ENCODE results near the gene KIF9.
"Not testable (repeated sequence)": the region's sequence is repeated elsewhere in the genome, so short reads cannot be mapped to it uniquely, and the experiment has no call there.

Gene KIF9, protein sequence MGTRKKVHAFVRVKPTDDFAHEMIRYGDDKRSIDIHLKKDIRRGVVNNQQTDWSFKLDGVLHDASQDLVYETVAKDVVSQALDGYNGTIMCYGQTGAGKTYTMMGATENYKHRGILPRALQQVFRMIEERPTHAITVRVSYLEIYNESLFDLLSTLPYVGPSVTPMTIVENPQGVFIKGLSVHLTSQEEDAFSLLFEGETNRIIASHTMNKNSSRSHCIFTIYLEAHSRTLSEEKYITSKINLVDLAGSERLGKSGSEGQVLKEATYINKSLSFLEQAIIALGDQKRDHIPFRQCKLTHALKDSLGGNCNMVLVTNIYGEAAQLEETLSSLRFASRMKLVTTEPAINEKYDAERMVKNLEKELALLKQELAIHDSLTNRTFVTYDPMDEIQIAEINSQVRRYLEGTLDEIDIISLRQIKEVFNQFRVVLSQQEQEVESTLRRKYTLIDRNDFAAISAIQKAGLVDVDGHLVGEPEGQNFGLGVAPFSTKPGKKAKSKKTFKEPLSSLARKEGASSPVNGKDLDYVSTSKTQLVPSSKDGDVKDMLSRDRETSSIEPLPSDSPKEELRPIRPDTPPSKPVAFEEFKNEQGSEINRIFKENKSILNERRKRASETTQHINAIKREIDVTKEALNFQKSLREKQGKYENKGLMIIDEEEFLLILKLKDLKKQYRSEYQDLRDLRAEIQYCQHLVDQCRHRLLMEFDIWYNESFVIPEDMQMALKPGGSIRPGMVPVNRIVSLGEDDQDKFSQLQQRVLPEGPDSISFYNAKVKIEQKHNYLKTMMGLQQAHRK

DNA sequence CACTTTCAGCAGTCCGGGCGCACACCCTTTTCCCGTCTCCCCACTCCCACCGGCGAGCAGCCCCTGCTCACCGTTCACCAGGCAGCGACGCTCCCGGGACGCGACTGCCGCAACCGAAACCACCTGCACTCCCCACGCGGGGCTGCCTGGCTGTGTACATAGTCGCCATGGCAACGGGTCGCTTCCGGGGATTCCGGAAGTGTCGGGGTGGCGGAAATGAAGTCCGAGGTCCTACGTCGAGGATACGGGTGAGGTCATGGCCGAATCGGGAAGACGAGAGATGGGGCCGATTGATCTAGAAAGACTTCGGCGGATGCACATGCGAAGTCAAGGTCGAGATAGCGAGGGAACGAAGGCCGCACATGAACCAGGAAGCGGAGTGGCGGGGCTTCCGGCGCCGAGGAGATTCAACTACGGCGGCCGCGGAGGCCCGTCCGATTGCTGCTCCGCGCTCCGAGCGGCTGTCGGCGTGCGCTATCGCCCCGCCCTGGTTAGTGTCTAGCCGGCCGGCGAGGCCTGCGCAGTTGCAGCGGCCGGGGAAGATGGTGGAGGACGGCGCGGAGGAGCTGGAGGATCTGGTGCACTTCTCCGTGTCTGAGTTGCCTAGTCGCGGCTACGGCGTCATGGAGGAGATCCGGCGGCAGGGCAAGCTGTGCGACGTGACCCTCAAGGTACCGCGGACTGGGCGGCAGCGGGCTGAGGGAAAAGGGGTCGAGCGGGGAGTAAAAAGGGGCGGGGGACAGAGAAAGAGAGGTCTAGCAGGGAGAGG, at the start of gene KIF9, which contains the start of gene KLHL18:
Gene KIF9 (minus strand): TSS at position 376 of the 769 bp plus-strand sequence. CDS start 5,425 bp downstream, outside the sequence.
Gene KLHL18 (plus strand): TSS at position 521 of the 769 bp plus-strand sequence. CDS start 22 bp downstream, at position 543.
- peak; percentile 97 for DNase-seq

DNA sequence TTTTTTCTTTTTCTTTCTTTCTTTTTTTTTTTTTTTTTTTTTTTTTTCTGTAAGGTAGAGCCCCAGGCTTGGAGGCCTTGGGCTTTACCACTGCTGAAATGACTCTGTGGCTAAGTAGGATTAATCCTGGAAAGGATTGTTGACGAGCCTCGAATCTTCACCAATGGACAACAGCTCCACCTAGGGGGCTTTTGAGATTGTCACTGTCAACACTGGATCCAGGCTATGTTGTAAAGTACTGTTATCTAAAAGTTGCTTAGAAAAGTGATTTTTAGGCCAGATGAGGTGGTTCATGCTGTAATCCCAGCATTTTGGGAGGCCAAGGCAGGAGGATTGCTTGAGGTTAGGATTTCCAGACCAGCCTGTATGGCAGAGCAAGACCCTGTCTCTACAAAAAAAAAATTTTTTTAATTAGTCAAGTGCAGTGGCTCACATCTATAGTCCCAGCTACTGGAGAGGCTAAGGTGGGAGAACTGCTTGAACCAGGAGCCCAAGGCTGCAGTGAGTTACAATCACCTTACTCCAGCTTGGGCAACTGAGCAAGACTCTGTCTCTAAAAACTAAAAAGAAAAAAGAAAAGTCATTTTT, 41.8 kb upstream of the KIF9 start:
- peak; percentile 63 for DNase-seq

DNA sequence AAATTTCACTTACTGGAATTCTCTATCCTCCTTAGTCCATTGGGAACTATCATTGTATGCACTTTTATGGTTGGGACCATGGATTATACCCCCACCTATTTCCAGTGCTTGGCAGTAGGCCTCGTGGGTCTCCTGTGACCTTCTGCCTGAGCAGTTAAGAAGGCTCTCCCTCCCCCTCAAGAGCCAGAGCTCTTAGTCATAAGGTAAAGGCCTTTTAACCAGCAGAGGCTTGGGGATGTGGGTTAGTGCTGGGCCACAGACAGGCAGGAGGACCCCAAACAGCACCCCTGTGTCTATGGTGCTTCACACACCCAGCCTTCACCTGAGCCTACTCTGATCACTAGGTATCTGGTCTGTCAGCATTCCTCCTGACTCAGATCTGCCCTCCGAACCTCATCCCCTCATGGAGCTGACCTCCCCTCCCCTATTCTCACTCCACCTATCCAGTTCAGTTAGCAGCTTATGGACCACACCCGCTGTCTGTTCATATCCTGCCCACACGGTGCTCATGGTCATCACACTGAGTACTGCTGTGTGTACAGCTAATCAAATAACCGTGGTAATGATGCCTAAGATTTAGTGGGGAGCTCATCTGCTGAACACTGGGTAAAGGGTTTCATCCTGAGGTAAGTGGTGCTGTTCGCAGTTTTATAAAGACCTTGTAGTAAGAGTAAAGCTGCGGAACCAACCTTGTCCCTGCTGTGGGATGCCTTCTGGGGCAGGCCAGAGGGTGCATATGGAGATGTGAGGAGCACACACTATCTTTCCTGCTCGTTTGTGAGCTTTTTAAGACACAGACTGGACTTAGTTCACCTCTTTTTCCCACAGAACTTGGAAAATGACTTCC, 41.1 kb upstream of the KIF9 start:
- no peak for DNase-seq

DNA sequence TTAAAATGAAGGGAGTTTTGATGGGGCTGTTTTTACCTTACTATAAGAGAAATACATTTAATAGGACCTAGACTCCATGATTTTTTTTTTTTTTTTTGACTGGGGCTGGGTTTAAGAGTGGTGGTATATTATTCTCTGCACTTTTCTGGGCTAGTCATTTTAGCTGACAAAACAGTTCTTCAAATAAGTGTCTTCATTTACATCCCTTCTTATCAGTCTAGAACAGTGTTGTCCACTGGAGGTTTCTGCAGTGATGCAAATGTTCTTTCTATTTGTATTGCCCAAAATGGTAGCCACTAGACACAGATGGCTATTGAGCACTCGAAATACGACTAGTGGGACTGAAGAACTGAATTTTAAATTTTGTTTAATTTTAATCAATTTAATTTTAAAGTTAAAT, 37.4 kb upstream of the KIF9 start:
- no peak for DNase-seq

DNA sequence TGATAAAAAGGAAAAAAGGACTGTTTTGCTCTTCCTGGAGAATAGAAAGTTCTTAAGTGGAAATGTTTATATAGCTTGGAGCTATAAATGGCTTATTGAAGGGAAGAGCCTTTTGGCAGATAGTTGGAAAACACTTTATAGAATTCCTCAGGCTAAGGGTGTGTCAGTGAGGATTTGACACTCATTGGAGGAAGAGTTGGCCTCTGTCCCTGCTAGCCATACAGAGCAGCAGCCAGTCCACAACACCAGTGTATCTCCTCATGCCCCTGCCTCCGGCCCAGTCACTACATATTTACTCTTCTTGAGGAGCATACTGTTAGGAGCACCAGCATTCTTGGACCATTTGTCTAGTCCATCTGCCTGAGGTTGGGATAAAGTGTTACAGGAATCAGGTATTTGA, 36.3 kb upstream of the KIF9 start:
- no peak for DNase-seq

DNA sequence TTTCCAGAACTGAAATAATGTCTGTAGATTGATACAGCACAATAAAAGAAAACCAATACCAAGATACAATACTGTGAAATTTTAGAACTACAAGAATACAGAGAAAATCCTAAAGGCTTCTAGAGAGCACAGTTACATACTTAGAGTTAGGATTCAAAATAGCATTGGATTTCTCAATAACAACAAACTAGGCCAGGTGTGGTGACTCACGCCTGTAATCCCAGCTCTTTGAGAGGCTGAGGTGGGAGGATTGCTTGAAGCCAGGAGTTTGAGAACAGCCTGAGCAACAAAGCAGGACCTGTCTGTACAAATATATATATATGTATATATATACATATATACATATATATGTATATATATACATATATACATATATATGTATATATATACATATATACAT, 33.6 kb upstream of the KIF9 start:
- DNase-seq, result not testable (repeated sequence)

DNA sequence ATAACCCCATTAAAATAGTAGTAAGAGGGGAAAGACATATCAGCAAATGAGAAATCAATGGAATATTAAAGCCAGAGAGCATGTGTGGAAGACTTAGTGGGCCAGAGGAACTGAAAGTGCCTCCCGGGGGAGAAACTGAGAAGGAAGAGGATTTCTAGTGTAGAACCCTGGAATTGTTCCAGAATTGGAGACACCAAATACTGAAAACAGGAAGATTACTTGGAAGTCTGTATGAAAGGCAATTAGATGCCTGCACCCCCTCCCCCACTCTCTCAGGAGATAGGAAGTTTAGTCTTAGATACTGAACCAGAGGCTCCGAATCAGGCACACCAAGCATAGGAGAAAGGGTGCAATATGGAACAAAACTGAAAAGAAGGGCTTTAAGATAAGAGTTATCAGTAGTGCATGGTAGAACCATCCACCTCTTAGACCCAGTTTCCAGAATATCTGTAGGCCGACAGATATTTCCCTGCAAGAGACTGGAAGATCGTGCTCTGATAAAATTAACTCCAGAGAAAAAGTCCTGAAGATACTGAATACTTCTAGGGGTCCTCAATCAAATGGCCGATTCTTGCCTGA, 32.6 kb upstream of the KIF9 start:
- no peak for DNase-seq

DNA sequence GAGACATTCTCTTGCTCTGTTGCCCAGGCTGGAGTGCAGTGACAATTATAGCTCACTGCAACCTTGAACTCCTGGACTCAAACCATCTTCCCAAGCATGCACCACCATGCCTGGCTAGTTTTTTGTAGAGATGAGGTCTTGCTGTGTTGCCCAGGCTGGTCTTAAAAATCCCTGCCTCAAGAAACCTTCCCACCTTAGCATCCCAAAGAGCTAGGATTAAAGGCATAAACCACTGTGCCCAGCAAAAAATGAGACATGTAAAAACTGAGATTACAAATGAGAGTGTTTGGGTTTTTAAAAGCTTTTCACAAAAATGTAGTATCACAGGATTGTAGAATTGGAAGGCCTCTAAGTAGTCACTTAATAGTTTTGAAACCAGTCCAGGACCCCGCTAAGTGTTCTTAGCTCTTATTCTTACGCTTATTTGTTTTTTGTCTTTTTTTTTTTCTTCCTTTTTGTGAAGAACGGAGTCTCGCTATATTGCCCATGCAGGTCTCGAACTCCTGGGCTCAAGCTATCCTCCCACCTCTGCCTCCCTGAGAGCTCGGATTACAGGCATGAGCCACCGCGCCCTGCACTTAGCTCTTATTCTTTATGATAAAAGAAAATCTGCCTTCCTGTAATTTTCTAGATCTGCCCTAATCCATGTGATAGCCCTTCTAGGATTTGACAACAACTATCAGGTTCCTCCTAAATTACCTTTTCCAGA, 31.6 kb upstream of the KIF9 start:
- DNase-seq, result no peak

DNA sequence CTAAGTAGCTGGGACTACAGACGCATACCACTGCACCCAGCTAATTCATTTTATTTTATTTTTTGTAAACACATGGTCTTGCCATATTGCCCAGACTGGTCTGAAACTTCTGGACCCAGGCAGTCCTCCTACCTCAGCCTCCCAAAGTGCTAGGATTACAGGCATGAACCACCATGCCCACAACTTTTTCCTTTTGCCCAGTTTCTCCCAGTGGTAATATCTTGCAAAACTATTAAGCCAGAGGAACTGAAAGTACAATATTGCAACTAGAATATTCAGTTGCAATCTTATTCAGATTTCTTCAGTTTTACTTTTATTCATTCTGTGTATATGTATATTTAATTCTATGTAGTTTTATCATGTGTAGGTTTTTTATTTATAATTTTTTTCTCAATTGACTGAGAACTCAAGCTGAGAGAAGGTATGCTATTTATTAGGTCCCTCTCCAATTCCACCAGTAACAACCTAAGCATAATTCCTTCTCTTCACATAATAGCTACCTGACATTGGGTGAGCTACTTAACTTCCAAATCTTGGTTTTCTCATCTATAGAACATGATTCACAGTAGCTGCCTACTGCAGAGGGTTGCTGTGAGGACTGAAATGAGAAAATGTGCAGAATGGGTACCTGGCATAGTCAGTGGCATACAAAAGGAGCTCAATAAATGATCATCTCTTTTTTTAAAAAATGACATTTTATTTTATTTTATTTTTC, 30.9 kb upstream of the KIF9 start:
- DNase-seq, result no peak

DNA sequence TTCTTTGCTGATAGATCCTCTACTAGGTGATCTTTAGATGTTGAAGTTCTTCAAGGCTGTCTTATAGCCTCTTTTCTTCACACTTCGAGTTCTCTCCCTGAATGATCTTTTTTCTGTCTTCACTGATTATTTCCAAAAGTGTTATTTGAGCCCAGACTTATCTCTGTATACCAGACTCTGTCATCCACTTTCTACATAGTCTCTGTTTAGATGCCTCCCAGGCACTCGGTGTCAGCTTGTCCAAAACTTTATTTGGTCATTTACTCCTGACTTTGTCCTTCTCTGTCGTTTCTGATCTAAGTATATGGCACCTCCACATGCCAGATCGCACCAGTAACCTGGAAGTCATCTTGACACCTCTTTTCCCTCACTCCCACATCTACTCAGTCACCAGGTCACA, 27.8 kb upstream of the KIF9 start:
- DNase-seq, result no peak

DNA sequence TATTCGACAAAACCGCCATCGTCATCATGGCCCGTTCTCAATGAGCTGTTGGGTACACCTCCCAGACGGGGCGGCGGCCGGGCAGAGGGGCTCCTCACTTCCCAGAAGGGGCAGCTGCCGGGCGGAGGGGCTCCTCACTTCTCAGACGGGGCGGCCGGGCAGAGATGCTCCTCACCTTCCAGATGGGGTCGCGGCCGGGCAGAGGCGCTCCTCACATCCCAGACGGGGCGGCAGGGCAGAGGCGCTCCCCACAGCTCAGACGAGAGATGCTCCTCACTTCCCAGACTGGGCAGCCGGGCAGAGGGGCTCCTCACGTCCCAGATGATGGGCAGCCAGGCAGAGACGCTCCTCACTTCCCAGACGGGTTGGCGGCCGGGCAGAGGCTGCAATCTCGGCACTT, 26.6 kb upstream of the KIF9 start:
- DNase-seq, result not testable (repeated sequence)

DNA sequence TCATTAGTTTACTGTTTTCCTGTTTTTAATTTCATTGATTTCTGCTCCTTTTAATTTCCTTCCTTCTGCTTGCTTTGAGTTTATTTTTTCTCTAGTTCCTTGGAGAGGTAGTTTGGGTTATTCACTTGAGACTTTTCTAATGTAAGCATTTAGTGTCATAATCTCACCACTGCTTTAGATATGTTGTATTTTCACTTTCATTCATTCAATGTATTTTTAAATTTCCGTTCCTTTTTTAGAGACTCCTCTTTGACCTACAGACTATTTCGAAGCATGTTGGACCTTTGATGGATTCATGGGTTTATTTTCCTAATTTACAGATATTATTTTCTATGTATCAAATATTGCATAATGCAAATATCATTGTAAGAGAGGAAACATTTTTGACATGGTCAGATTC, 23.4 kb upstream of the KIF9 start:
- no peak for DNase-seq

DNA sequence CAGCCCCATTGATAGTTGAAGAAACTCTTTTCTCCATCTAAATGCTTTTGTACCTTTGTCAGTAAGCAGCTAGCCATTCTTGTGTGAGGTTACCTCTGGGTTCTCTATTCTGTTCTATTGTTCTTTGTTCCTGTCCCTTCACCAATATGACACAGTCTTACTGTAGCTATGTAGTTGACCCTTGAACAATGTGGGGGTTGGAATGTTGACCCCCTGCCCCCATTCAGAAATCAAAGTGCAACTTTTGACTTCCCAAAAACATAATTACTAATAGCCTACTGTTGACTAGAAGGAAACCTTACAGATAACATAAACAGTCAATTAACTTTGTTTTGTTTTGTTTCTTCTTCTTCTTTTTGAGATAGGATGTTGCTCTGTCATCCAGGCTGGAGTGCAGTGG, 18.9 kb upstream of the KIF9 start:
- no peak for DNase-seq

DNA sequence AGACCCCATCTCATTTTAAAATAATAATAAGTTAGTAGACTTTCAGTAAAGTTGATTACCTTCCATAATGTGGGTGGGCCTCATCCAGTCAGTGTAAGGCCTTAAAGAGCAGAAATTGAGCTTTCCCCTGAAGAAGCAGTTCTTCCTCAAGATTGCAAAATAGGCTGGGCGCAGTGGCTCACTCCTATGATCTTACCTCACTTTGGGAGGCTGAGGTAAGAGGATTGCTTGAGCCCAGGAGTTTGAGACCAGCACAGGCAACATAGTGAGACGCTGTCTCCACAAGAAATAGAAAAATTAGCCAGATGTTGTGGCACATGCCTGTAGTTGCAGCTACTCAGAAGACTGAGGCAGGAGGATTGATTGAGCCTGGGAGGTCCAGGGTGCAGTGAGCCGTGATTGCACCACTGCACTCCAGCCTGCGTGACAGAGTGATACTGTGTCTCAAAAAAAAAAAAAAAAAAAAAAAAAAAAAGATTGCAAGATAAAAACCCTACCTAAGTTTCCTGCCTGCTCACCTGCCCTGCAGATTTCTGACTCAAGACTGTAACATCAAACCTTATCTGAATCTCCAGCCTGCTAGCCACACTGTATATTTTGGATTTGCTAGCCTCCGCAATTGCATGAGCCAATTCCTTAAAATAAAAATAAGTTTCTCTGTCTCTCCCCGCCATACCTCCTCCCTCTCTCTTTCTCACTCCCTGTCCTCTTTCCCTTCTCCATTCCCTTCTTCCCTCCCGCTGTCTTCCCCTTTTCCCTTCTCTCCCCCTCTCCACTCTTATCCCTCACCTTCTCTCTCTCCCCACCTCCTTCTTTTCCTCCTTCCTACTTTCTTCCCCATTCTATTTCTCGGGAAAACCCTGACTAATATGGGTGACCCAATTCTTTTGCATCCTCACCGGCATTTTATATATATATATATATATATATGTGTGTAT, 17.1 kb upstream of the KIF9 start:
- no peak for DNase-seq

DNA sequence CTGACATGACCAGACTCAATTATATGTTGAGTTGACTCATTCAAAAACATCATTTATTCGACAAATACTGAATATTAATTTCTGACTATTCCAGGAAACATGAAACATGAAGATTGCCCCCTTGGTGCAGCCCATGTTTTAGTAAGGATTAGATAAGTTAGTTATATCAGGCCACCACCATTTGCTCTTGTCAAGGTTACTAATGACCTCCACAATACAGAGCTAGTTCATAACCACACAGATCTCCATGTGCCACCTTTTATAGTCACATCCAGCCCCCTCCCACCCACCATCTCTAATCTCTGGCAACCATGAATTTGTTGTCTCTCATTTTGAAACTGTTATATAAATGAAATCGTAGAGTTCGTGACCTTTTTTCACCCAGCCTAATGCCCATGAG, 15.8 kb upstream of the KIF9 start:
- no peak for DNase-seq

DNA sequence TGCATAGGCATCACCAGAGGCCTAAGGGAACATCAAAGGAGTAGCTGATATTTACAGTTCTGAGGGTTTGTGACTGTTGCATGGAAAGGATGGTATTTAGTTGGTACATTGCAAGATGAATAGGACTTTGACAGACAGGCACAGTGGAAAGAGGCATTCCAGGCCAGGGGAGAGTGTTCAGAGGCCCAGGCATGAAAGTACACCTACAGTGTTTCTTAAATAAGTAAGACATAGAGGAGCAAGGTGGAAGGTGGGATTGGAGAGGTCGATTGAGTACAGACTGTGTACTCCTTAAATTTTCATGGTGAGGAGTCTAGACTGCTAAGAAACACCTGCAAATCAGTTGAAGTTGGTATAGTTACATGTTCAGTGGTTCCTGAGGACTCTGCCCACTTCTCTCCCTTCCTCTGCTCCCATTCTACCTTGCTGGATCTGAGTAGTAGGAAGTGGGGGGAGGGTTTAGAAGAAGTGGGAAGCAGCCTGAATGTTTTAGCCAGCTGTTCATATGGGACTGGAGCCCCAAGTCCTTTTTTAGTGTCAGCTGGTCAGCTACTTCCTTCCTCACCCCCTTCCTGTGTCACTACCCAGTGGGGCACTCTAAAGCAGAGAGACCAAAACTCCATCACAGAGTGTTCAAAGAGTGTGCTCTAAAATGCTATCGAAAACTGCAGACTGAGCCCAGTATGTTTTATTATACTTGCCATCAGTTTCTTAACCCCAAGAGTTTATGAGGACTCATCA, 14.1 kb upstream of the KIF9 start:
- DNase-seq, result peak; percentile 13

DNA sequence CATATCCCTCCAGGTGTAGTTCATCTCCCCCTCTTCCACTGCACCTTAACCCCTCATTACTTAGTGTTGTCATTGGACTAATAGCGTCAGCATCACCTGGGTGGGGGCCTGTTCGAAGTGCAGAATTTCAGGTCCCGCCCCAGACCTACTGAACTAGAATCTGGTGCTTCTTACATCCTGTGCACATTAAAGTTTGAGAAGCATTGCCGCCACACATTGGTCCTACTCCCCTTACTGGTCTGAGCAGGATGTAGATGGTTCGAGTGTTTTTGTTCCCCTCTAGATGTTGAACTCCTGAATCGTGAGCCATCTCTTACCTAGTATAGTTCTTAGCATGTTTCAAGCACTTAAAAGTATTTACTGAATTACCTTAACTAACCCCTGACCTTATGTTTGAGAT, 13.4 kb upstream of the KIF9 start:
- DNase-seq, result peak; percentile 50

DNA sequence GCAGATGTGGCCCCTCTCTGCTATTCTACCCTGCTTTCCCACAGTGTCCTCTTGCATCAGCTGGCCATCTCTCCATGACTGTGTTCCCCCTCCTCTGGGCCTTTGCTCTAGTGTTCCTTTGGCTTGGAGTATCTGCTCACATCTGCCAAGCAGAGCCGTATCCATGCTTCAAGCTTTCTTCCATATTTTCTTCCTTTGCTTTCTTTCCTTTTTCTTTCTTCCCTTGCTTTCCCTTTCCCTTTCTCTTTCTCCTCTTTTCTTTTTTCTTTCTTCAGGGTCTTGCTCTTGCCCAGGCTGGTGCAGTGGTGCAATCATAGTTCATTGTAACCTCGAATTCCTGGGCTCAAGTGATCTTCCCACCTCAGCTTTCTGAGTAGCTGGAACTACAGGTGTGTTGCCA, 12.7 kb upstream of the KIF9 start:
- DNase-seq, result no peak

Measured in activated CD8-positive, alpha-beta memory T cell treated with anti-CD3 and anti-CD28 coated beads for 24 hours (primary cell).